Measurements from ENCODE around the gene DGLUCY. TPM values are rescaled to one million over a fixed set of nuclear protein-coding genes. Genes with fewer than 3 reads are reported as not detected.

The DGLUCY gene
- total and polyA plus RNA-seq, 2 of the 8 experiments (the other 6 are each of a cell fraction or from before 2014, with no cell fraction given) = 24.9 to 31.8 TPM

DNA sequence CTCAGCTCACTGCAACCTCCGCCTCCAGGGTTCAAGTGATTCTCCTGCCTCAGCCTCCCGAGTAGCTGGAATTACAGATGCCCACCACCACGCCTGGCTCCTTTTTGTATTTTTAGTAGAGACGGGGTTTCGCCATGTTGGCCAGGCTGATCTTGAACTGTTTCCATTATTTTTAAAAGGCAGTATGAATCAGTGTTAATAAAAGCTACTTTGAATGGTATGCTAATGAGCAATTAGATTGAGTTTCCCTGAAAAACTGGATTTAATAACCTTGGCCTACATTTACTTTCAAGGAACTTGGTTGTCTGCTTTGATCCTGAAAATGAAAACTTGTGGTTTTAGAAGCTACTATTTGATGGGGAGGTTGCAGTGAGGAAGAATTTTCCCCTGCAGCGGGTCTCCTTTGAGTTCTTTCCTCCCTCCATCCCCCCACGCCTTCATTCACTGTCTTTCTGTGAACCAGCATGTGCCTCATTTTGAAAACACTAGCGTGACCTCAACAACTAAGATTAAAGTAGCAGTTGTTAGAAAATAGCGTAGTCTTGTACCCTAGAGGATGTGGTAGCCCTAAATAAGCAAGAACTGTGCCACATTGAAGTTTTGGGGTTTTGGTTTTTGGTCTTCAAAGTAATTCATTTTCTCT, 35.7 kb upstream of the DGLUCY start (continued):
- TF ChIP-seq, protein P1, sequence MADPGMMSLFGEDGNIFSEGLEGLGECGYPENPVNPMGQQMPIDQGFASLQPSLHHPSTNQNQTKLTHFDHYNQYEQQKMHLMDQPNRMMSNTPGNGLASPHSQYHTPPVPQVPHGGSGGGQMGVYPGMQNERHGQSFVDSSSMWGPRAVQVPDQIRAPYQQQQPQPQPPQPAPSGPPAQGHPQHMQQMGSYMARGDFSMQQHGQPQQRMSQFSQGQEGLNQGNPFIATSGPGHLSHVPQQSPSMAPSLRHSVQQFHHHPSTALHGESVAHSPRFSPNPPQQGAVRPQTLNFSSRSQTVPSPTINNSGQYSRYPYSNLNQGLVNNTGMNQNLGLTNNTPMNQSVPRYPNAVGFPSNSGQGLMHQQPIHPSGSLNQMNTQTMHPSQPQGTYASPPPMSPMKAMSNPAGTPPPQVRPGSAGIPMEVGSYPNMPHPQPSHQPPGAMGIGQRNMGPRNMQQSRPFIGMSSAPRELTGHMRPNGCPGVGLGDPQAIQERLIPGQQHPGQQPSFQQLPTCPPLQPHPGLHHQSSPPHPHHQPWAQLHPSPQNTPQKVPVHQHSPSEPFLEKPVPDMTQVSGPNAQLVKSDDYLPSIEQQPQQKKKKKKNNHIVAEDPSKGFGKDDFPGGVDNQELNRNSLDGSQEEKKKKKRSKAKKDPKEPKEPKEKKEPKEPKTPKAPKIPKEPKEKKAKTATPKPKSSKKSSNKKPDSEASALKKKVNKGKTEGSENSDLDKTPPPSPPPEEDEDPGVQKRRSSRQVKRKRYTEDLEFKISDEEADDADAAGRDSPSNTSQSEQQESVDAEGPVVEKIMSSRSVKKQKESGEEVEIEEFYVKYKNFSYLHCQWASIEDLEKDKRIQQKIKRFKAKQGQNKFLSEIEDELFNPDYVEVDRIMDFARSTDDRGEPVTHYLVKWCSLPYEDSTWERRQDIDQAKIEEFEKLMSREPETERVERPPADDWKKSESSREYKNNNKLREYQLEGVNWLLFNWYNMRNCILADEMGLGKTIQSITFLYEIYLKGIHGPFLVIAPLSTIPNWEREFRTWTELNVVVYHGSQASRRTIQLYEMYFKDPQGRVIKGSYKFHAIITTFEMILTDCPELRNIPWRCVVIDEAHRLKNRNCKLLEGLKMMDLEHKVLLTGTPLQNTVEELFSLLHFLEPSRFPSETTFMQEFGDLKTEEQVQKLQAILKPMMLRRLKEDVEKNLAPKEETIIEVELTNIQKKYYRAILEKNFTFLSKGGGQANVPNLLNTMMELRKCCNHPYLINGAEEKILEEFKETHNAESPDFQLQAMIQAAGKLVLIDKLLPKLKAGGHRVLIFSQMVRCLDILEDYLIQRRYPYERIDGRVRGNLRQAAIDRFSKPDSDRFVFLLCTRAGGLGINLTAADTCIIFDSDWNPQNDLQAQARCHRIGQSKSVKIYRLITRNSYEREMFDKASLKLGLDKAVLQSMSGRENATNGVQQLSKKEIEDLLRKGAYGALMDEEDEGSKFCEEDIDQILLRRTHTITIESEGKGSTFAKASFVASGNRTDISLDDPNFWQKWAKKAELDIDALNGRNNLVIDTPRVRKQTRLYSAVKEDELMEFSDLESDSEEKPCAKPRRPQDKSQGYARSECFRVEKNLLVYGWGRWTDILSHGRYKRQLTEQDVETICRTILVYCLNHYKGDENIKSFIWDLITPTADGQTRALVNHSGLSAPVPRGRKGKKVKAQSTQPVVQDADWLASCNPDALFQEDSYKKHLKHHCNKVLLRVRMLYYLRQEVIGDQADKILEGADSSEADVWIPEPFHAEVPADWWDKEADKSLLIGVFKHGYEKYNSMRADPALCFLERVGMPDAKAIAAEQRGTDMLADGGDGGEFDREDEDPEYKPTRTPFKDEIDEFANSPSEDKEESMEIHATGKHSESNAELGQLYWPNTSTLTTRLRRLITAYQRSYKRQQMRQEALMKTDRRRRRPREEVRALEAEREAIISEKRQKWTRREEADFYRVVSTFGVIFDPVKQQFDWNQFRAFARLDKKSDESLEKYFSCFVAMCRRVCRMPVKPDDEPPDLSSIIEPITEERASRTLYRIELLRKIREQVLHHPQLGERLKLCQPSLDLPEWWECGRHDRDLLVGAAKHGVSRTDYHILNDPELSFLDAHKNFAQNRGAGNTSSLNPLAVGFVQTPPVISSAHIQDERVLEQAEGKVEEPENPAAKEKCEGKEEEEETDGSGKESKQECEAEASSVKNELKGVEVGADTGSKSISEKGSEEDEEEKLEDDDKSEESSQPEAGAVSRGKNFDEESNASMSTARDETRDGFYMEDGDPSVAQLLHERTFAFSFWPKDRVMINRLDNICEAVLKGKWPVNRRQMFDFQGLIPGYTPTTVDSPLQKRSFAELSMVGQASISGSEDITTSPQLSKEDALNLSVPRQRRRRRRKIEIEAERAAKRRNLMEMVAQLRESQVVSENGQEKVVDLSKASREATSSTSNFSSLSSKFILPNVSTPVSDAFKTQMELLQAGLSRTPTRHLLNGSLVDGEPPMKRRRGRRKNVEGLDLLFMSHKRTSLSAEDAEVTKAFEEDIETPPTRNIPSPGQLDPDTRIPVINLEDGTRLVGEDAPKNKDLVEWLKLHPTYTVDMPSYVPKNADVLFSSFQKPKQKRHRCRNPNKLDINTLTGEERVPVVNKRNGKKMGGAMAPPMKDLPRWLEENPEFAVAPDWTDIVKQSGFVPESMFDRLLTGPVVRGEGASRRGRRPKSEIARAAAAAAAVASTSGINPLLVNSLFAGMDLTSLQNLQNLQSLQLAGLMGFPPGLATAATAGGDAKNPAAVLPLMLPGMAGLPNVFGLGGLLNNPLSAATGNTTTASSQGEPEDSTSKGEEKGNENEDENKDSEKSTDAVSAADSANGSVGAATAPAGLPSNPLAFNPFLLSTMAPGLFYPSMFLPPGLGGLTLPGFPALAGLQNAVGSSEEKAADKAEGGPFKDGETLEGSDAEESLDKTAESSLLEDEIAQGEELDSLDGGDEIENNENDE (IDR thresholded peaks at IDR 0.05; ENCODE audit: insufficient replicate concordance, low read length) = no peak
- TF ChIP-seq CHD1 (IDR thresholded peaks at IDR 0.05; ENCODE audit: low read depth, low read length) (no peak), POLR2A (IDR thresholded peaks at IDR 0.05; ENCODE audit: control extremely low read depth in 1 of 2, low read depth in 2 of 2, low read length in 2 of 2) (no peak), EGR1 (IDR thresholded peaks at IDR 0.05; ENCODE audit: borderline replicate concordance, low read depth, low read length) (no peak), JUND (IDR thresholded peaks at IDR 0.05; ENCODE audit: low read length) (no peak), POU5F1 (IDR thresholded peaks at IDR 0.05; ENCODE audit: low read depth, low read length) (no peak)
